HuH-7 (cell line): Measurements from ENCODE around the gene NKX3-2.

Experiments used
- DNase-seq: peaks from one replicate; pipeline ENCODE4 v3.0.0; 2011; ENCODE audit warnings: low spot score

Gene NKX3-2

DNA sequence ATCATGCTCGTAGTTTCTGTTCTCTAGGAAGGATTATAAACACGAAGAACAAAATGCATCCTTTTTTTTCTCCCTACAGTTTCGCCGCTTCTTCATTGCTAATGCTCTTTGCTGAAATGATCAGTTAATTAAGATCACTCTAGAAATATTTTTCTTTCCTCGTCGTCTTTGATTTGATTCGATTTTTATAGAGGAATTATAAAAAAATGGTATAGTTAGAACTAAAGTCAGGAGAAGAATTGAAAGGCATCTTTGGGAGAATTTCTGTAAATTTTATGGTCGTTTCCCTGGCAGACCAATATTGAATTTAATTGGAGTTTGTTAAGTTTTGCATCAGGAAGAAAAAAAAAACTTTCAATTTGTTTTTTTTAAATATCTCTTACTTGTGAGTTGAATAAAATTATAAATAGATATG, 1.1 kb upstream of the NKX3-2 start:
- no peak for DNase-seq

GRCh38 chr4:13544606-13545393, 492 bp upstream of the NKX3-2 start:
- peak; percentile 99 for DNase-seq

GRCh38 chr4:13543032-13543838, 1.1 kb downstream of the NKX3-2 start:
- peak; percentile 38 for DNase-seq

GRCh38 chr4:13542577-13543031, 1.7 kb downstream of the NKX3-2 start:
- peak; percentile 8 for DNase-seq

- peak; percentile 25 for DNase-seq
Observed at GRCh38 chr4:13541720-13542576, 2.4 kb downstream of the NKX3-2 start.

DNA sequence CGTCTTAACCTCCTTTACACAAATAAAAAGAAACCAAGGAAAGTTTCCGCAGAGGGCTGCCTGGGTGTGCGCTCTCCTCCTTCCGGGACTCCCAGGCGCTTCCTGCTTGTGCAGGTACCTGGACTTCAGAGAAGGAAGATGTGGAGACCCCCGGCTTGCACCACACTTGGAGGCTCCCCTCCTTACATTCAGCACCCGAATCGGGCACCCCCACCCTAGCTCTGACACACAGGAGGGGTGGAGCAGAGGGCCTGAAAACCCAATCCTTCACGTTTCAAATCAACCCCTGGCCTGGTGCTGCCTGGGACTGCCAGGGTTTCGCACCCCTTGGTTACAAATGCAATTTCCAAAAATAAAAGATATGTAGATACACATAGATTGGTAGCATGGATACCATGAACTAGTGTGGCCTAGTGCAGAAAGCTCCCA, 3.1 kb downstream of the NKX3-2 start:
- DNase-seq, result peak; percentile 14

GRCh38 chr4:13540446-13541175, 3.7 kb downstream of the NKX3-2 start:
- DNase-seq, result peak; percentile 16

DNA sequence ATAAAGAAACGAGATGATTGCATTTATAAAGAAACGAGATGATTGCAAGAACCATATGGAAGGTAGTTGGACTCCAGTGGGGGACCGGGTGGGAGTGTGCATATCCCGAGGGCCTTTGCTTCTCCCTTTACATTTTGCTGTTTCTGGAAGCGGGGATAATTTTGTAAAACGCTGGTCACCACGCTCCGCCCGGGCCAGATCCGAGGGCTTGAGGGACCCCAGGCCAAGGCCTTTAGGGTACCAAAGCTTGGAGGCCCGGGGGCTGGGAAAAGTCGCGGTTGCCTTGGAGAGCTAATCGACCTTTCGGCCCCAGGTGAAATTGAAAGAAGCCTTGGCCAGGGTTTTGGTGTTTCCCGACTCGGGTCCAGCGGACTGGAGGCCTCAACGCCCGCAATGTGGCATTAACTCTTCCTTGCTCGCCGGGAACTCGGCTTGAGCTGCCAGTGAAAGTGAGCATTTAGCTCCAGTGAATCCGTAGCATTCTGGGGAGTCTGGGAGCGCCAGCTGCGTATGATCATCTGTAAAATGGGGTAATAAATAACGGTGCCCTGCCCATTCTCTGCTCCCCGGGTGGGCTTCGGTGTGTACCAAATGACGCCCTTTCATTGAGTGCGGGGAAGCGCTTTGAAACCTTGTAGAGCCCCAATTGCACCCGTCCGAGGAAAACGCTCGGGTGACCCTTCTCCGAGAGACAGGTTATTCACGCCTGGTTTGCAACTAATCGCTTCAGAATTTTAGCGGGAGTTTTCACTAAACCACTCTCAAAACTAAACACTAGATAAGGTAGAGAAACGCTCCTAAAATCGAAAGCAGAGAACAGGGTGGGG, 4.5 kb downstream of the NKX3-2 start:
- DNase-seq, result no peak

- no peak for DNase-seq
Observed at GRCh38 chr4:13539047-13539618, 5.2 kb downstream of the NKX3-2 start.

- DNase-seq, result no peak
Observed at GRCh38 chr4:13538427-13538973, 5.8 kb downstream of the NKX3-2 start.

DNA sequence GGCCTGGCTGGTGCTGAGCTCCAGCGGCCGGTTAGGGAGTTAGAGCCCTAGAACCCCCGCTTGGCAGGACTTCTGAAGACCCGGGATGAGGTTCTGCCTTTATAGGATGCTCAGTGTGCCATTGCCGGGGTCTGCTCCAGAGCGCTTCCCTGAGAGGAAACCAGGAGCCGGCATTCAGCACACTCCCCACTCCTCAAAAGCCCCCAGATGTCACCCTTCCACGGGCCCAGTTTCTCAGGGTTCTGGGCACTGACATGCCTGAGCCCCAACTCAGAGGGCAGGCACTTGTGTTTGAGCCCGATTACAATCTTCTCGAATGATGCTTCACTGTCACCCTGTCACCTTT, 6.5 kb downstream of the NKX3-2 start:
- DNase-seq, result peak; percentile 17

GRCh38 chr4:13537011-13537831, 7.1 kb downstream of the NKX3-2 start:
- DNase-seq, result no peak

DNA sequence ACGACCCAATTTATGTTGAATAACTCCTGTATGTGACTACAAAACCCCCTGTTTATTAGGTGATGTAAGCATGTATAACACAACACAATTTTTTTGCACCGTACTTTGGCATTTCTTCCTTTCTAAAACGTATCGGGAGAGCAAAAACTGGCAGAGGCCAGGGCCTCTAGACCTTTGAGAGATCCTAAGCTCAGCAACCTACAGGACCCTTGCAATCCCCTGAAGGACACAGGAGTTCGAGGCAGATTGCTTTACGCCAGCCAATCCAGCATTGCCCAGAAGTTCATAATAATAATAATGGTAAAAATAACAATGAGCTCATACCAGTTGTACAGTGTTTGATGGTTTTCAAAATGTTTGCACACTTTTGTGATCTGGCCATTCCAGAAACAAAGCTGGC, 7.7 kb downstream of the NKX3-2 start:
- DNase-seq, result peak; percentile 10

- peak; percentile 45 for DNase-seq
Observed at GRCh38 chr4:13535708-13536361, 8.5 kb downstream of the NKX3-2 start.

DNA sequence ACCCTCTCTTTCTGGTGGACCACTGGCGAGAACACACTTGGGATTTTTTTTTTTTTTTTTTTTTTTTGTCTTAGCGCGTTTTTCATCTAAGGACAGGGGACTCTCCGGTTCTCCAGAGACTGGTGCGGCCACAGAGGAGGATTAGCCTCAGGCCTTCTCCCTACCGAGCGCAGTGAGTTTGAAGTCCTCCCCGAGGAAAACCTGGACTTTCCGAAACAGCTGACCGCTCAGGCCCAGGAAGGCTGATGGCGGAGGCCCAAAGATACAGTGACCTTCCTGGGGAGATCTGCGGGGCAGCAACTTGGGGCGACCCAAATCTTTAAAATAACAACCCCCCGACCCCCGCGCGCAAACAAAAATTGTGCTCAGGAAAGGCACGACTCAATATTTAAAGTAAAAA, 9.2 kb downstream of the NKX3-2 start:
- peak; percentile 12 for DNase-seq

DNA sequence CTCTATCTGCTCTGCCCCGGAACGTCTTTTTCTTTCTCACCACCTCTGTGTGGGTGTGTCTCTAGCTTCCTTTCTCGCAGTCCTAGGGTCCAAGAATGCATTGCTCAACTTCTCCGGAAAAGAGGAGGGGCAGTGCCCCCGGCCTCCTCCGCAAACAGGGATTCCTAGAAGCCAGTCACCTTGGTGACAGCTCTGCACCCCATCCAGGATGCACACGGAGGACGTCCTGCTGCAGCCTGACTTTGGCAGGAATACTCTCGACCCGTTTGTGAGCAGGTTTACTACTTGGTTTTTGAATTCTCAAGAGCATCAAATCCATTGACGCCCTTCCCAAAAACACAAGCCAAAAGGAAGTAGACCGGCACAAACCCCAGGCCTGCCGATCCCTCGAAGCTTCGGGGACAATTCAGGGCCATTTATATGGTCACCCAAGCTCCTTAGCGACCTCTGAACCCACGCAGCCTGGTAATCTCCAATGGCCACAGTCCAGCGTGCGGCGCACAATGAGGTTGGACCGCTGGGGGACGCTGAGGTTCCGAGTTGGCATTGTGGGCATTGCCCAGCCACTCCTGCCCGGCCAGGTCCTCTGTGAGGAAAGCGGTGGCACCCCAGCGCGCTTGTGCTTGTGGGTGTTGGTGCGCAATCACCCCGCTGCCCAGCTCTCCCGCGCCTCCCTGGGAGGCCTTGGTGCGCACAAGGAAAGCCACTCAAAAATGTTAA, 9.8 kb downstream of the NKX3-2 start:
- peak; percentile 8 for DNase-seq

- peak; percentile 10 for DNase-seq
Observed at GRCh38 chr4:13533670-13534343, 10.5 kb downstream of the NKX3-2 start.
